ENCODE results near the gene KYNU.

The KYNU gene

DNA sequence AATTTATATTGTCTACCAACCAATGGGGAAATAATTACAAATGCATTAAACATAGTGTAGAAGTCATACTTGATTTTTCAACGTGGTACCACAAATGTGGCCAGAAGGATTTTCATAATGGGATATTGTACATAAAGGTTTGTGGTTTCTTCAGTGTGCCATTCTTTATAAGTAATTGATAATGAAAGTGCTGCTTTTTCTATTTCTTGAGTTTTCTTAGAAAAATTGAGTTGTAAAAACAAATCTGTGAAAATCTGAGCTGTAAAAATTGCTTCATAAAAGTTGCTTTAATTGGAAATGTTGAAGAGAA is 103.6 kb downstream of the KYNU start:
- H3K4me3 Mint-ChIP-seq: no peak overlapping the region
- H3K27ac Mint-ChIP-seq: no peak overlapping the region
- no peaks in the 10 kb centered on the region for H3K4me1 Mint-ChIP-seq (ENCODE audit: low read depth)
- no peaks in the 10 kb centered on the region for H3K27me3 Mint-ChIP-seq
- no peaks in the 10 kb centered on the region for H3K36me3 Mint-ChIP-seq
- no peaks in the 10 kb centered on the region for H3K9me3 Mint-ChIP-seq (ENCODE audit: low read depth)

DNA sequence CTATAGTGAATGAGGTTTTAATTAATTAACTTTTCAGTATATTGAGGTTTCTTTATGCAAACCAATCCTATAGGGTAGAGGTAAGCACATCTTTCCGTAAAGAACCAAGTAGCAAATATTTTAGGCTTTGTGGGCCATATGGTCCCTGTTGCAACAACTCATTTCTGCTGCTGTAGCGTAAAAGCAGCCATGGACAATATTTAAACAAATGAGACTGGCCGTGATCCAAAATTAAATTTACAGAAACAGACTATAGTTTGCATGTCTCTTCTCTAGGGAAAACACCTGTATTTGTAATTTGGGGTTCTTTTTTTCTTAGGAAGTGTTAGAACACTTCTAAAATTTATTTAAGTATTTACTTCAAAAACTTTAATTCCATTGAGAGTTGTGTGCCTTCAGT is 104.3 kb downstream of the KYNU start:
- Mint-ChIP-seq H3K27ac (no peak overlapping the region), H3K4me1 (ENCODE audit: low read depth) (no peaks in the 10 kb centered on the region), H3K36me3 (no peaks in the 10 kb centered on the region), H3K4me3 (no peak overlapping the region), H3K27me3 (no peaks in the 10 kb centered on the region), H3K9me3 (ENCODE audit: low read depth) (no peaks in the 10 kb centered on the region)

DNA sequence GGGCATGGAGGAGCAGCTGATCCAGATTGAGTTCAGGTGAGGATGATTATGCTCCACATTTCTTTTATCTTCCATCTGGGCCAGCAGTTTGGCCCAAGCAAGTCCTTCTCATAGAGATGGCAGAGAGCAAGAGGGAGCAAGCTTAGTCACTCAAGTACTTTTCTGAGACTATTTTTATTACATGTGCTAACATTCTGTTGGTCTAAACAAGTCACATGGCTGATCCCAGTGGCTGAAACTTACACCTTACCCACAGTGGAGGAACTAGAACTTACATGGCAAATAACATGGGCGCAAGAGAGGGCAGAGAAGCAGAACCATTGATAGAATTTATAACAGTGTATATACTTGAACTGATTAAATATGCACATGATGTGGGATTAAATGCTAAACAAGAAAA is 105.7 kb downstream of the KYNU start:
- Mint-ChIP-seq H3K4me1 (ENCODE audit: low read depth) (no peaks in the 10 kb centered on the region), H3K27ac (no peak overlapping the region), H3K27me3 (no peaks in the 10 kb centered on the region)

DNA sequence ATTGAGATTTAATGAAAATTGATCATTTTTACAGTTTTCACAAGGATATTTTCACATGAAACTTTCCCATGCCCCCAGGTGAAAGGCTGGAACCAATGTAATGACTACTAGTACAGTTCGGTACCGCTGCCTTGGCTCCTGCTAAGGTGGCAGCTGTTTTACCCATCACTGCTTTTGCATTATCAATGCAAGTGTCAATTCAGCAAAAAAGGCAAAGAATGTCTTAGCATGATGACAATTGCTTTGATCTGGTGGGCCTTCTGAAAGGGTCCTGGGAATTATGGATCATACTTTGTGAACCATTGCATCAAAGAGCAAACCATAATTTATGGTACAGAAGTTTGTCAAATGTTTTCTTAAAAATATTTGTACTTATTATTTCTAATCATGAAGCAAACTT is 107.2 kb downstream of the KYNU start:
- no peaks in the 10 kb centered on the region for H3K9me3 Mint-ChIP-seq (ENCODE audit: low read depth)

More for the DNA sequence above, 105.7 kb downstream of the KYNU start:
- no peaks in the 10 kb centered on the region for H3K9me3 Mint-ChIP-seq (ENCODE audit: low read depth)
- no peaks in the 10 kb centered on the region for H3K36me3 Mint-ChIP-seq
- no peak overlapping the region for H3K4me3 Mint-ChIP-seq

DNA sequence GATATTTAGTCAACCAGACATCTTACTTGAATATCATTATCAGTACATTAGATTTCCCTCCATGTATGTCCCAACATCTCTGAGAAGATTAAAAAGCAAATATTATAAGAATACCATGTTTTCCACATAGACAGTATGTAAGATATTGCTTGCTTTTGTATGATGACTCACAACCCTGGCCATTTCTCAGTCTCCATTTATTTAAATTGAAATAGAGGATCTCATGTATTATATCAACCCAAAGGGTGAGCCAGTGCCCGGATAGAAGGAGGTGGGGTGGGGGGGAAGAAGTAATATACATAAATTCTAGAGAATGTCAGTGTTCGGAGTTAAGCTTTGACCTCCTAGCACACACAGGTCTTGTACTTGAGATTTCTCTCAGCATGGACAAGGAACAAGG is 109.6 kb downstream of the KYNU start:
- Mint-ChIP-seq H3K4me1 (ENCODE audit: low read depth) (peaks cover 3% of the 10 kb centered on the region), H3K27me3 (peaks cover 1% of the 10 kb centered on the region), H3K4me3 (no peak overlapping the region), H3K36me3 (no peaks in the 10 kb centered on the region), H3K27ac (no peak overlapping the region), H3K9me3 (ENCODE audit: low read depth) (no peaks in the 10 kb centered on the region)

More for the DNA sequence above, 107.2 kb downstream of the KYNU start:
- Mint-ChIP-seq H3K36me3 (no peaks in the 10 kb centered on the region), H3K27me3 (peaks cover 1% of the 10 kb centered on the region), H3K4me1 (ENCODE audit: low read depth) (peaks cover 3% of the 10 kb centered on the region), H3K27ac (no peak overlapping the region), H3K4me3 (no peak overlapping the region)

- Mint-ChIP-seq H3K4me1 (ENCODE audit: low read depth) (peaks cover 3% of the 10 kb centered on the region), H3K9me3 (ENCODE audit: low read depth) (no peaks in the 10 kb centered on the region), H3K4me3 (no peak overlapping the region), H3K27me3 (peaks cover 1% of the 10 kb centered on the region), H3K36me3 (no peaks in the 10 kb centered on the region), H3K27ac (no peak overlapping the region)
These were observed 112.1 kb downstream of the KYNU start for GRCh38 chr2:142989273-142990204.

GRCh38 chr2:142991295-142991694 is 113.8 kb downstream of the KYNU start:
- Mint-ChIP-seq H3K4me3 (no peak overlapping the region), H3K4me1 (ENCODE audit: low read depth) (peaks cover 3% of the 10 kb centered on the region), H3K36me3 (no peaks in the 10 kb centered on the region), H3K9me3 (ENCODE audit: low read depth) (no peaks in the 10 kb centered on the region), H3K27me3 (peaks cover 1% of the 10 kb centered on the region), H3K27ac (no peak overlapping the region)

DNA sequence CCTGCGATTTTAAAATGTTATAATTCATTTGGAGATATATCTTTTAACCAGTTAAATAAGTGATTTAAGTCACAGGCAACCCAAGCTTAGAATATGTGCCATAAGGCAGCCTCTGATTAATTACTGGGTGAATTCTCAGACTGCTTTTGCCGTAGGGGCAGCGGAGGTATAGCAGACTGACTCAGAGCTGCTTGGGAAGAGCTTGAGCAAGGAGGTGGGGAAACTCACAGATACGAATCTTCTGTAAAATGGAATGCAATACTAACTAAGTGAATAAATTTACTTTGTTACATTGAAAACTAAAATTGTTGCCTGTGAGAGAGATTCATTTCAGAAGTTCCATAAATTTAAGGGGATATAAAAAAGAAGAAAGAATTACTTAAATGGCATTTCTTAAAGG is 115.4 kb downstream of the KYNU start:
- Mint-ChIP-seq H3K9me3 (ENCODE audit: low read depth) (no peaks in the 10 kb centered on the region), H3K4me3 (no peak overlapping the region), H3K27ac (no peak overlapping the region), H3K4me1 (ENCODE audit: low read depth) (peaks cover 3% of the 10 kb centered on the region), H3K27me3 (peaks cover 3% of the 10 kb centered on the region), H3K36me3 (no peaks in the 10 kb centered on the region)

GRCh38 chr2:142993771-142994170 is 116.3 kb downstream of the KYNU start:
- Mint-ChIP-seq H3K27ac (no peak overlapping the region), H3K4me1 (ENCODE audit: low read depth) (peaks cover 3% of the 10 kb centered on the region), H3K4me3 (no peak overlapping the region), H3K9me3 (ENCODE audit: low read depth) (no peaks in the 10 kb centered on the region), H3K36me3 (no peaks in the 10 kb centered on the region), H3K27me3 (peaks cover 7% of the 10 kb centered on the region)

- Mint-ChIP-seq H3K4me3 (no peak overlapping the region), H3K4me1 (ENCODE audit: low read depth) (no peaks in the 10 kb centered on the region), H3K27ac (no peak overlapping the region), H3K36me3 (no peaks in the 10 kb centered on the region), H3K27me3 (peaks cover 6% of the 10 kb centered on the region), H3K9me3 (ENCODE audit: low read depth) (no peaks in the 10 kb centered on the region)
These were observed 117.2 kb downstream of the KYNU start for GRCh38 chr2:142994665-142995064.

DNA sequence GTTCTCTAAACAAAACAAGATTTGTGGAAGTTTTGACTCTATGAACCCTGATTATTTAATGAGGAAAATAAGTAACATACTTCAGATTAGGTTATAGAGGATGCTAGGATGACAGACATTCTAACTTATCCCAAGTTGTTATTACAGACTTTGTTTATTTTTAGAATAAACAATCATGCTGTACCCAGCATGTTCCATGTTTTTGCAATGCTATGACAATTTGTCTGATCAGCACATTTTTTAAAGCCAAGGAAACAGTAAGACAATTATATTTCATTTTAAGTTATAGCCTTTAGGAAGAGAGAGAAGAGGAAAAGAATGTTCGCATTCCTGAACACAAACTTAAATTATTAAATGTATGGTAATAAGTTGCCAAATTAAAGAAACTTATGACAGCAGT is 119.8 kb downstream of the KYNU start:
- Mint-ChIP-seq H3K4me3 (no peak overlapping the region), H3K27ac (no peak overlapping the region), H3K36me3 (no peaks in the 10 kb centered on the region), H3K9me3 (ENCODE audit: low read depth) (no peaks in the 10 kb centered on the region), H3K4me1 (ENCODE audit: low read depth) (no peaks in the 10 kb centered on the region), H3K27me3 (peaks cover 12% of the 10 kb centered on the region)

GRCh38 chr2:143000599-143000998 is 123.1 kb downstream of the KYNU start:
- H3K27ac Mint-ChIP-seq: no peak overlapping the region
- no peaks in the 10 kb centered on the region for H3K9me3 Mint-ChIP-seq (ENCODE audit: low read depth)
- H3K4me3 Mint-ChIP-seq: no peak overlapping the region
- peaks cover 17% of the 10 kb centered on the region for H3K27me3 Mint-ChIP-seq
- no peaks in the 10 kb centered on the region for H3K4me1 Mint-ChIP-seq (ENCODE audit: low read depth)
- H3K36me3 Mint-ChIP-seq: peaks cover 2% of the 10 kb centered on the region

DNA sequence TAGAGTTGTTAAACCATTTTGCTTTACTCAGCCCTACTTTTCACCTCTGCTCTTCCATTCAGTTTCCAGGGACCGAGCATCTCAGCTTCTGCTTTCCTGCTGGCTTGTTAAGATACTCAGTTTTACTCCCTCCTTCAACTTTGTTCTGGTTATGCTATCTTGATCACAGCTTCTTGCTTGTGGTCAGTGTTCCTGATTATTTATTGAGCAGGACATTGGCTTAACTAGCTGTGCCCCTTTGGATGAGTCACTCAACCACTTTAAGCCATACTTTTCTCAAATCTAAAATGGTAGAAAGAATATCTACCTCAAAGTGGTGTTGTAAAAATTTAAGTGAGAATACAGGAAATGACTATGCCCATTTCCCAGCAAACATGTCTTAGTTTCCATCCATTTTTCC is 124.0 kb downstream of the KYNU start:
- Mint-ChIP-seq H3K4me1 (ENCODE audit: low read depth) (no peaks in the 10 kb centered on the region), H3K27me3 (peaks cover 20% of the 10 kb centered on the region), H3K9me3 (ENCODE audit: low read depth) (no peaks in the 10 kb centered on the region), H3K27ac (no peak overlapping the region), H3K36me3 (peaks cover 2% of the 10 kb centered on the region), H3K4me3 (no peak overlapping the region)

DNA sequence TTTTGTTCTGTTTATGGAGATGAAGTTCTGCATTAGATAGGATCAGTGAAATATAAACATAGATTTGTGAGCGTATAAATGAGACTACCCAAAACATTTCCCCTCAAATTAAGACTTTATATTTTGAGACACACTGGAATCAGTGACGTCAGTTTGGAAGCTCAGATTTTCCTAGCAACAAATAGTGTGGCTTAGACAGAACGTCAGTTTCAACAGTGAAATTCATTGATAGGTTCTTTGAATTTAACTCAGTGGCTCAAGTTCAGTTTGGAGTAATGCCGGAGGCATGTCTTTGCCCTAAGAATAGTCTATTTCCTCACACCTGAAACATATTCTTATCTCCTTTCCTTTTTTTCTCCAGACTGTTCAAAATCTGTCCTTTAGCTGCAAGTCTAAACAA is 138.2 kb downstream of the KYNU start:
- no peaks in the 10 kb centered on the region for H3K27me3 Mint-ChIP-seq
- no peaks in the 10 kb centered on the region for H3K36me3 Mint-ChIP-seq
- H3K4me3 Mint-ChIP-seq: no peak overlapping the region
- no peak overlapping the region for H3K27ac Mint-ChIP-seq
- H3K9me3 Mint-ChIP-seq (ENCODE audit: low read depth): no peaks in the 10 kb centered on the region
- H3K4me1 Mint-ChIP-seq (ENCODE audit: low read depth): peaks cover 2% of the 10 kb centered on the region

GRCh38 chr2:143026411-143027054 is 149.1 kb downstream of the KYNU start:
- Mint-ChIP-seq H3K4me1 (ENCODE audit: low read depth) (no peaks in the 10 kb centered on the region), H3K9me3 (ENCODE audit: low read depth) (no peaks in the 10 kb centered on the region), H3K36me3 (no peaks in the 10 kb centered on the region), H3K27ac (no peak overlapping the region), H3K27me3 (peaks cover 11% of the 10 kb centered on the region), H3K4me3 (no peak overlapping the region)

GRCh38 chr2:143029141-143029540 is 151.7 kb downstream of the KYNU start:
- H3K36me3 Mint-ChIP-seq: no peaks in the 10 kb centered on the region
- H3K27me3 Mint-ChIP-seq: peaks cover 10% of the 10 kb centered on the region
- no peaks in the 10 kb centered on the region for H3K4me1 Mint-ChIP-seq (ENCODE audit: low read depth)
- H3K4me3 Mint-ChIP-seq: no peak overlapping the region
- H3K27ac Mint-ChIP-seq: no peak overlapping the region
- H3K9me3 Mint-ChIP-seq (ENCODE audit: low read depth): no peaks in the 10 kb centered on the region
